ENCODE results near the gene HIBADH.
"Not testable (repeated sequence)": the region's sequence is repeated elsewhere in the genome, so short reads cannot be mapped to it uniquely, and the experiment has no call there.

The HIBADH gene

DNA sequence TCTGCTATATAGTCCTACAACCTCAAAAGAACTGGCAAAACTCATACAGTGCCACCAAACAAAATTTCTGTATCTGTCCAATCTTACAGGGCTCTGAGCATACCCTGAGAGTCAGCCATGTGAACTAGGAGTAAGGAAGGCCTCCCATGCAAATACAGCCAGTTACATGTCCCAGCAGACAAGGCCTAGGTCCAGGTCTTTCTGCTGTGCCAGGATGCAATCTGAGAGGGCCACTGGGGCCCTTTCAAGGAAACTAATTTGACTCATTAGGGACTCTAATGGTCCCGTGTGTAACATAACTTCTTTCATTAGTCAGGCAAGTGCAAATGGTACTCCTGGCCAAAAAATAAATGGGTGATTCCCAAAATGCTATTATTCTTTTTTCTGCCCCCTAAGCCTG lies 17.9 kb upstream of the HIBADH start:
- no peak for DNase-seq

DNA sequence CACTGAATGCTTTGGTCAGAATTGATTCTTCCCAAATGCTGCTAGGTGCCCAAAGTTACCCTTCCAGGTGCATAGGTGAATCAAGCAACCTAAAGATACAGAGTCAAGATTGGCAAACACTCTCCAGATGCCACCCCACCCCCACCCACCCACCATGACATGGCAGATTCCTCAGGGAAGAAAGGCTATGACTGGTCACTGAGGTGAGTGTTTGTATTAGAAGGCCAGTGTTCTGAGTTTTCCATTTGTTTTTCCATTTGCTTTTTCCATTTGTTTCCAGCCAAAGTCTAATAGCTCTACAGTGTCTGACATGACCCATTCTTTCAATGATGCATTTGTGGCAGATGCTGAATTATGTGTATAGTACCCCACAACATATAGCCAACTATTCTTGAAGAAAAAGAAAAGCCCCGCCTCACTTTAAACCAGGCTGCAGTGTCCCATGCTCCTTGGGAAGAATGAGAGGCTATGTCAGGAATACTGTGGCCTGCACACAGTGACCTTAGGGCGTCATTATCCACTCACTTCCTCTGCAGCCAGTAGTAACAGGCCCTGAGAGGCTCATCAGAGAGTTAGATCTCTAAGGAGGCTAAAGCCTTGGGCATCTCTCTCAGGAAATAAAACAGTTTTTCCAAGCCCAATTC lies 16.1 kb upstream of the HIBADH start:
- no peak for DNase-seq

DNA sequence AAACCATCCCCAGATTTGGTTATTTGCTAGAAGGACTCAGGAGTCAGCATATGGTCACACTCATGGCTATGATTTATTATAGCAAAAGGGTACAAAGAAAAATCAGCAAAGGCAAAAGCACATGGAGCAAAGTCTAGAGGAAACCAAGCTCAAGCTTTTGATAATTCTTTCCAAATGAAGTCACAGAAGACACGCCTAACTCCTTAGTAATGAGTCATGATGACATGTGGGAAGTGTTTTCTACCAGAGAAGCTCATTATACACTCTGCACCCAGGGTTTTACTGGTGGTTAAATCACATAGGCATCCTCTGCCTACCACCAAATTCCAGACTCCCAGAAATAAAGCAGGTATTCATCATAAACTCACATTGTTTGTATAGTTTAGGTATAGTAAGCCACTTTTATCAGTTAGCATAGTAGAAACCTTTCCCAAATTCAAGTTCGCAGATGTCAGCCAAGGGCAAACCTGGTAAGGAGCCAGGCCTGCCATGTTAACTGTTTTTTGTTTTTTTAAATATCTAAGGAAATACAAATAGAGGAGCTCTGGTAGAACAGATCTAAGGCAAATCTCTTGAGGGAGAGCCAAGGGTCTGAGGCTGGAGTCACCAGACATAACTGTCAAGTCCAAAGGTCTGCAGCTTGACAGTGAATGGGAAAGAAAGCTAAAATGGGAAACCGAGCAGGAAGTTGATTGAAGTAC lies 15.4 kb upstream of the HIBADH start:
- no peak for DNase-seq

DNA sequence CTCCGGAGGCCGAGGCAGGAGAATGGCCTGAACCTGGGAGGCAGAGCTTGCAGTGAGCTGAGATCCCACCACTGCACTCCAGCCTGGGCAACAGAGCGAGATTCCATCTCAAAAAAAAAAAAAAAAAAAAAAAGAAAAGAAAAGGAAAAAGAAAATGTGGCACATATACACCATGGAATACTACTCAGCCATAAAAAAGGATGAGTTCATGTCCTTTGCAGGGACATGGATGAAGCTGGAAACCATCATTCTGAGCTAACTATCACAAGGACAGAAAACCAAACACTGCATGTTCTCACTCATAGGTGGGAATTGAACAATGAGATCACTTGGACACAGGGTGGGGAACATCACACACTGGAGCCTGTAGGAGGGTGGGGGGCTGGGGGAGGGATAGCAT lies 11.4 kb upstream of the HIBADH start:
- not testable (repeated sequence) for DNase-seq

DNA sequence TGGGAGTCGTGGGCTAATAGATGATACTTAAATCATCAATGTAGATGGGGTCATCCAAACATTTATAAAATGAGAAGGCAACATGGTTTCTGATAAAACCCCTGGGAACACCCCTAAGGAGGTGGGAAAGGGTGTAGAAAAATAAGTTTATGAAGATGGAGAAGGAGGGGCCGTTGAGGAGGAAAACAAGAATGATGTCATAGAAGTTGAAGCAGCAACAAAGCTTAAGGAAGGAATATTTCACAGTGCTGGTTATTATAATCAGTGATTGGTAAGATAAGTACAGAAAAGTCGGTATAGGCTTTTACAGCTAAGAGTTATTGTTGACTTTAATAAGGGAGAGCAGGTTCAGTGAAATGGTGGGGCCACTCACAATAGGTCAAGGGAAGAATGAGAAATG lies 9.0 kb upstream of the HIBADH start:
- DNase-seq = no peak

DNA sequence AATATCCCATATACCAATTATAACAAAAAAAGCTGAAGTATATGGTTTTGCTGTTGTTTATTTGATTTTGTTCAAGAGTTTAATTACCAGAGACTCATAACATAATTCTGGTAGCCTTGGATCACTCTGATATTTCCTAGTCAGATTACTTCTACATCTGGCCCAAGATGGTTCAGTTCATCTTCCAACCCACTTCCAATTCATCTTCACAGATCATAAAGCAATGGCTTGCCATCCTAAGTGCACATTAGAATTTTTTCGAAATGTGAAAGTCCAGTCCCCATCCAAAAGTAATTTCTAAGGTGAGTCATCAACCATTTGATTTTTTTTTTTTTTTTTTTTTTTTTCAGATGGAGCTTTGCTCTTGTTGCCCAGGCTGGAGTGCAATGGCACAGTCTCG lies 8.0 kb upstream of the HIBADH start:
- DNase-seq = no peak

DNA sequence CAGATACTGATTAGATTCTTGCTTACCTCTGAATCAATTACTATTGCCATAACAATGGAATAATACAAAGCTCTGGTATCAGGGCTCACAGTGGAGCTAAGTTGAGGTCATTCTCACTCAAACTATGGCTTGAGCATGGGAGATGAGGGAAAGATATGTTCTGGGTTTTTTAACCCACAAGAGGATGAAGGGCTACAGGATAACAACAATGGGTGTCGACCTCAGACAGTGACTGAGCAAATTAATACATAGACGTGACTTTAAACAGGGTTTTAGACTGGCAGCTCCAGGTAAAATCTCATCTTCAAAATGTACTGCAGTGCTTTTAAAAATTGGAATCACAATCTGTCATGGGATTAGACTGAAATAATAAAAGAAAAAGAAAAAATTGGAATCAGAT lies 7.5 kb upstream of the HIBADH start:
- no peak for DNase-seq

DNA sequence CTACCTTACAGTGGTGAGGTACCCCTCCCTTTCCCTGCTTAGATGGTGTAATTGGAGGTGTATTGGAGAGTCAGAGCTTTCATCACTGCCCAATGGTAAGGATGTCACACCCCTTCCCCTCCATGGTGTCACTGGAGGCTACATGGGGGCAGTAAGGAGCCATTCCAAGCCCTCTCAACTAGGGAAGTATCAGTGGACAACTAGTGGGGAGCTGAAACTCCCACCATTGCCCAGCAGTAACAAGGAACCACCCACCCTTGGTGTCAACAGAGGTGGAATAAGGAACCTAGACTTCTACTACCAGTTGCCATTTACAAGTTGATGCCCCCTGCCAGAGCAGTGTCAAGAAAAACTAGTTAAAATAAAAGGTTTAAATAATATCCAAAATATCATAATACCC lies 2.8 kb upstream of the HIBADH start:
- no peak for DNase-seq

DNA sequence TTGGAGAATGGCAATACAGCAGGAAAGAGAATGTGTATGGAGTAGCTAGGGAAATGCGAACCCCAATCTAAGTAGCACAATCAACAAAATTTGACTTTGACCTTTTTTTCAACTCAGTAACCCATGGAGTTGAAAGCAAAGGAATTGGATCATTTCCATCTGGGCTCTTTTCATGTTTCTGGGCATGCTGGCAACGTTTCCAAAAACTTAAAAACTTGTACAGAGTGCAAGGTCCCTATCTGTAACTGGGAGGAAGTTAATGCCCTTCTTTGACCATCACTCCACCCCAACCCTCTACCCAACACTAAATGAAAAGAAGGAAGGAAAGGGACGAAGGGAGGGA lies 1.3 kb upstream of the HIBADH start:
- no peak for DNase-seq

DNA sequence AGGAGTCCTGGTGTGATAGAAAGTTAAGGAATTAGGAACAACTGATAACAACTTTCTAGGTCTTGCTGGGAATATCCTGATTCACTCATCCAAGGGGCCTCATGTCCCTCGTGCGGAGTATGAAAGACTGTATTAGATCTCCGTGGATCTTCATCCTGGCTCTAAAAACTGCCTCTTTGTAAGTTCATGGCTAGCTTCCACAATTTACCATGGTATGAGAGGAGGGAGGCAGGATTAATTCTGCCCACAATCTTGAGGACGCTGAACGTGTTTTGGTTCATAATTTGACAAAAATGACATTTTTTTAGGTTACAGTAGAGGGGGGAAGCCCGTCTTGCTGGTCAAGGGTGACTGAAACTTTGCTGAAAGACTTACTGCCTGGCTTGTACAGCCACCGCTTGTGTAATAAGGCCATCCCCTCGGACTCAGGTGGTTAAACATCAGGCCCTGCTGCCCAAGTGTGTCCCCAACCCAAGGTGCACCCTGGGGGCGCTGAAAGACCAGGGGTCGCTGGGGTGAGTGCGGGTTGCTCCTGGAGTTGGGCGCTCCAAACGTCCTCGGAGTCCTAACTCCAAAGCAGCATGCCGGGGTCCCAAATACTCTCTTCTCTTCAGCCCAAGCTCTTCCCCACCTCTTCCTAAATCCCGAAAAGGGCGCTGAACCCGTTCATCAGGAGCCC lies 733 bp downstream of the HIBADH start:
- DNase-seq = peak in 36 of 51 donors; percentile 3 to 67 (median 36)

DNA sequence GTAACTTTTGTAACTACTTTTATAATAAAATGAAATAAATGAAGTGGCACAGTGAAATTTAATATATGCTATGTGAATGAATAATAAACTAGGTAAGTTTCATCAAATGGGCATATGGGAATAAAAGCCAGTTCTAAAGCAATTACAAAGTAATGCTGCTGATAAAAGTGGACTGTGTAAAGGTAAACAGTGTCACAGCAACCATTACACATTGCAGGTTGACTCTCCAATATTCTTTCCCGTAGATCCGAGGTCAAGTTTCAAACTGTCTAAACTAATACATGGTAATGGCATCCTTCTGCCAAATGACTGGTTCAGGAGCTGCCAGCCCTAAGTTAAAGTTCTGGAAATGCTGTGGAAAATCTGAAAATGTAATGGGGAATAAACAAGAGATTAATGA lies 6.0 kb downstream of the HIBADH start:
- DNase-seq = no peak

DNA sequence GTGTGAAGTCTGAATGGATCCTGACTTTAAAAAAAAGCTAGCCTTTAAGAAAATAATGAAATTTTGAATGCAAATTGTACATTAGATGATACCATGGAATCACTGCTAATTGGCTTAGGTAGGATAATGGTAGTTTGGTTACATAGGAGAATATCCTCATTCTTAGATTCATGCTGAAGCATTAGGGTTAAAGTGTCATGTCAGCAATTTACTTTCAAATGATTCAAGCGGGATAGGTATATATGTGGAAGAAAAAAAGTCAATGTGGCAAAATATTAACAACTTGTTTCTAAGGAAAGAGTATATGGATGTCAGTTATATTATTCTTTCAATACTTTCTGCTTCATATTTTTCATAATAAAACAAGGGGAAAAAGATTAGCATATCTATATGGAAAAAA lies 7.5 kb downstream of the HIBADH start:
- no peak for DNase-seq

DNA sequence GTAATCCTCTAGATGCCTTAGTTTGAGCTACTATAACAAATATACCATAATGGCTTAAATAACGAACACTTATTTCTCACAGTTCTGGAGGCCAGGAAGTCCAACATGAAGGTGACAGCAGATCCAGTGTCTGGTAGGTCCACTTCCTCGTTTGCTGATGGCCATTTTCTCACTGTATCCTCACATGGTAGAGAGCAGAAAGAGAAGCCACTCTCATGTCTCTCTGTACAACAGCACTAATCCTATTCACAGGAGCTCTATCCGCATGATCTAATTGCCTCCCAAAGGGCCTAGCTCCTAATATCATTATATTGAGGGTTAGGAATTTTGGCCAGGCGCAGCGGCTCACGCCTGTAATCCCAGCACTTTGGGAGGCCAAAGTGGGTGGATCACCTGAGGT lies 10.2 kb downstream of the HIBADH start:
- DNase-seq = no peak

DNA sequence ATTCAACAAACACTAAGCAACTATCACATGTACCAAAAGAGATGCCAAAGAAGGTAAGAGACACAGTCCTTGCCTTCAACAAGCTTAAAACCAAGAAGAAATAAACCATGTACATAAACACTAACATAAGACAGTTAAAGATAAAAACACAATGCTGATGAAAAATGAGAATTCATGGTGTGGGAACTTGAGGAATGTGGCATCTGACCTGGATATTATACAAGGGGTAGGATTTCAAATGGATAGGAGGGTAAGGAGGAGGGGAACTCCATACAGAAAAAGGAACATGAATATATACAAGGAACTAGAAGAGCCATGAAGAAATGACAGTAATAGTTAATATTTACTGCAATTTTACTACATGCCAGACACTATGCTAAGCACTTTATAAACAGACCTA lies 11.0 kb downstream of the HIBADH start:
- DNase-seq = no peak

DNA sequence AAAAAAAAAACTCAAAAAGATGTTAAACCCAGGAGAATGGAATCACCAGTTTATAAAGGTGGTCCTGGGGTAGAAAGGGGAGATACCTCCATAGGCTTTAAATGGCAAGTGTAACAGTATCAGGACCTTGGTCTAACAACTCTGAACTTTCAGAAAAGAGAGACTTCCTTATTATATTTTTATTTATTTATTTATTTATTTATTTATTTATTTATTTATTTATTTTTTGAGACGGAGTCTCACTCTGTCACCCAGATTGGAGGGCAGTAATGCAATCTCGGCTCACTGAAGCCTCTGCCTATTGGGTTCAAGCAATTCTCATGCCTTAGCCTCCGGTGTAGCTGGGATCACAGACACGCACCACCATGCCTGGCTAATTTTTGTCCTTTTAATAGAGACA lies 12.4 kb downstream of the HIBADH start:
- no peak for DNase-seq

DNA sequence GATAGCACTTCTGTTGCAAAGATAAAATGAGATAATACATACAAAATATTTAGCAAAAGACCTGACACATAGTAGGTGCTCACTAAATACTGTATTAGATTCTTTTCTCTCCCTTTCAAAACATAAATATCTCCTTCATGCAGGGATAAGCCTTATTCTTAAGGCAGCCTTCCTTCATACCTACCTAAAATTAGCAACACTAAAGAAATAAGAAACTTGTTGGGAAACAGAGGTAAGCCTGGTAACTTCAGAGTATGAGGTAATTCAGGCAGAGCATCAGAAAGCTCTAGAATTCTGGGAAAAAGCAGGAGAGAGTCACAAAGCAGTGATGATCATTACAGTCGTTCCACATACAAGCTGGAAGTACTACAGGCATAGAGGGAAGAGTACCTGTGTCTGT lies 15.2 kb downstream of the HIBADH start:
- DNase-seq = no peak

DNA sequence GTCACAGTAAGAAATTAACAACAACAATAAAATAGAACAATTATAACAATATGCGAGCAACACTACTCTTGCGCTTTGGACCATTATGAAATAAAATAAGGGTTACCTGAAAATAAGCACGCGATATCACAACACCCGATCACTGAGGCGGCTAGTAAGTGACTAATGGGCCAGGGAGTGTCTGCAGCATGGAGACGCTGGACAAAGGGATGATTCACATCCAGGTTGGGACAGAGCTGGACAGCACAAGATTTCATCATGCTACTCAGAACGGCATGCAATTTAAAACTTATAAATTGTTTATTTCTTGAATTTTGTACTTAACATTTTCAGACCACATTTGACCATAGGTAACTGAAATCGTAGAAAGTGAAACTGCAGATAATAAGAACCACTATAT lies 15.6 kb downstream of the HIBADH start:
- DNase-seq = no peak

DNA sequence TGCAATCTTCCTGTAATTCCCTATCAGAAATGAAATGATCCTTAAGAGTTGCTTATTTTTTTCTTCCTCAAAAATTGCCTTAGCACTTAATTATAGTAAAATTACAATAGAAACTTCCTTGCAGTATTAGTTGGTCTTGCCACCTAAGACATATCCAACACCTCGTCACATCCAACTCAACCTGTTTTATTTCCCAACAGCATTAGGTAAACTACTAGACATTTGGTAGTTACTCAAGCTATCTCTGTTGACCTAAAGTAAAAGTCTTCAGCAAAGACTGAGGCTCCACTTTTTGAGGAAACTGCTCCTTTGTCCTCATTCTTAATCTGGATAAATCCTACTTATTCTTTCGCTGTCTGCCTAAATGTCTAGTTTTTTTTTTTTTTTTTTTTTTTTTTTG lies 20.4 kb downstream of the HIBADH start:
- DNase-seq = no peak

DNA sequence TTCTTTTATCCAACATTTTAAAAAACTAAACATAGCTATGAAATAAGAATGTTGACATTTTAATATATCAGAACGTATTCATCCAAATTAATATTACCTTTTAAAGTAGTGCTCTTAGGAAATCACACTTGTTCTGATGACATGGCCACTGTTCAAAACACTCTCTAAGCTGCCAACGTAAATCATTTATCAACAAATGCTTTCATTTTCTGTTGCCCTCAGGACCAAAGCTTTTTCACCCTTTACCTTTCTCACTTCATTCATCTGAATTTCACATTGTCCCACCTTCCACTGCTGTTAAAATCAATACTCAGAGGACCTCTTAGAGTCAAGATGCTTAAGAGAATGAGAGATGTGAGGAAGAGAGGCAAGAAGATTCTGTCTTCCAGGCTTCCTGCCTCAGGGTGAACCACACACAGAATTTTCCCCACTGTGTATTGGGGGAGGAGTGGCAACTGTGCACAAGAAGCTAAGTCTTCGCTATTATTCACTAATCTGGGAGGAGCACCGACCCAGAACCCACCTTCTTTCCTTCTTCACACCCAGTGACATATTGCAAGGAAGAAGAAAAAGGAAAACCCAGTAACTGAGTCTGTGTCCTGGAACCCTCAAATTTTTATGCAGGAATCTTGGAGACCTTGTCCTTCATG lies 21.0 kb downstream of the HIBADH start:
- no peak for DNase-seq

DNA sequence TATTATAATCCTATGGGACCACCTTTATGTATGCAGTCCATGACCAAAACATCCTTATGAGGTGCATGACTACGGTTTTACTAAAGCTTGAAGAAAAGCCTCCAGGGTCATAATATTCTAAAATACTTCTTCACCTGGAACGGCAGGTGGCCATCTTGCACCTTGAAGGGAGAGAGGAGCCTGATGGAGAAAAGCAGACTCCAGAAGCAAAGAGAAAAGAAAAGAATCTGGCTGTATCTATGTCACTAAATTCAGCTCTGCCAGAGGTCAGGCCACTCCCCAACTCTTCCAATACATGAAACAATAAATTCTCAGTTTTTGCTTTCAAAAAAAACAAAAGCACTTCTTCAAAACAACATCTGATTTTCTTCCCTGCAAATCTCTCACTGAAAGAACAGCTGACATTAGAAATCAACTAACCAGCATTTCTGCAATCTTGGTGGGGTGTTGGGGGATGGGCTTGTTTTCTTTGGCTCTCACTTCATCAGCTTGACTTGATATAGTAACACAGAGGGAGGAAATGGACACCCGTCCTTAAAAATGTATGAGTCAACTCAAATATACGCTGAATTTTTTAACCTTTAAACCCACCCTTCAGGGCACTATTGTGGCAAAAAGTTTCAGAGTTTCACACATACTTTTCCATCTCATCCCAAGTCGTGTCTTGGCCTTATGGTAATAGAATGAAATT lies 21.7 kb downstream of the HIBADH start:
- no peak for DNase-seq

DNA sequence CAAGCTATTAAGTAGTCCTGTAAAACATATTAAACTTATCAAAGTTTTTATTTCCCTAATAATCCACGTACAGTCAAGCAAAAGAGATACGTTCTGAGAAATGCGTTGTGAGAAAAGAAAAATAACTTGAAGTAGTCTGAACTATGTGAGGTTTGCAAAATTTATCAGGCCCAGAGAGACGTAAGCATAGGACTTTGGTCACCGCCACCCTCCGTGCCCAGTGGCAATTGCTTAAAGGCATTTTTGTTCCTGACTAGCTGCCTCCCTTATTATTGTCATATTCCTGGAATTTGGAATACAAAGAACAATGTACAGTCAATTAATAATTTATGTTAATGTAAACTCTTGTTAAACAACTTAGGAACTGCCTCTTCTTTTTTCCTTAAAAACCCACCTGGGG lies 22.8 kb downstream of the HIBADH start:
- no peak for DNase-seq

DNA sequence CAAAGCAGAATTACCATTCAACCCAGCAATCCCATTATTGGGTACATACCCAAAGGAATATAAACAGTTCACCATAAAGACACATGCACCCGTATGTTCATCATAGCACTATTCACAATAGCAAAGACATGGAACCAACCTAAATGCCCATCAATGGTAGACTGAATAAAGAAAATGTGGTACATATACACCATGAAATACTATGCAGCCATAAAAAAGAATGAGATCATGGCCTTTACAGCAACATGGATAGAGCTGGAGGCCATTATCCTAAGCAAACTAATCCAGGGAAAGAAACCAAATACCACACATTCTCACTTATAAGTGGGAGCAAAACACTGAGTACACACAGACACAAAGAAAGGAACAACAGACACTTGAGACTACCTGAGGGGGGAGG lies 23.6 kb downstream of the HIBADH start:
- not testable (repeated sequence) for DNase-seq

Data from hypothalamus (tissue), 51 donors.